Upper lobe of right lung (tissue), 1 donor: ENCODE measurements around the gene NDST1. TPM values are rescaled to one million over a fixed set of nuclear protein-coding genes. Genes with fewer than 3 reads are reported as not detected.
A peak's percentile ranks its signal among the peaks of the same experiment; 100 is the strongest.
"Not testable (repeated sequence)": the region's sequence is repeated elsewhere in the genome, so short reads cannot be mapped to it uniquely, and the experiment has no call there.

Source experiments
- ATAC-seq: fragments of 200-7000 bp; cut with Tn5 transposase; one replicate; pipeline ENCODE4 v1.9.1; 2020; ENCODE audit warnings: mild to moderate bottlenecking, moderate library complexity
- DNase-seq: peaks from one replicate; pipeline ENCODE4 v3.0.0-alpha.2; 2020
- H3K27ac ChIP-seq: fragments of 200-600 bp; one replicate; pipeline ENCODE4 v1.8.0; 2022
- H3K27me3 ChIP-seq: fragments of 200-600 bp; one replicate; pipeline ENCODE4 v1.8.0; 2022; ENCODE audit warnings: mild to moderate bottlenecking
- H3K36me3 ChIP-seq: fragments of 200-600 bp; one replicate; pipeline ENCODE4 v1.8.0; 2022
- H3K4me1 ChIP-seq: fragments of 200-600 bp; one replicate; pipeline ENCODE4 v1.8.0; 2022
- H3K4me3 ChIP-seq: fragments of 200-600 bp; one replicate; pipeline ENCODE4 v1.8.0; 2022; ENCODE audit warnings: mild to moderate bottlenecking
- H3K9me3 ChIP-seq: fragments of 200-600 bp; one replicate; pipeline ENCODE4 v1.8.0; 2022
- CTCF ChIP-seq: fragments of 200-600 bp; IDR thresholded peaks from one replicate; pipeline ENCODE4 v1.8.0; 2022; ENCODE audit warnings: antibody characterized with exemption
- intact Hi-C: fragments of 100-400 bp; cut with DNase I; formaldehyde crosslinking; loops from one replicate; pipeline ENCODE4 v1.11.0; 2022
- total RNA-seq: library from RNA; stranded (reverse); fragmentation: NEBNext Ultra II Directional; extraction: Animal tissue kit (Norgen Biotek cat#: 25700); gene quantifications from one replicate; pipeline ENCODE4 v1.2.1, GENCODE V29; 2021
- donor health status: DM: no; HTN: yes; CAD: no; lungs with severe emphysema.

Gene NDST1
- total RNA-seq, 1 donor from 2014 or later: 143 TPM

DNA sequence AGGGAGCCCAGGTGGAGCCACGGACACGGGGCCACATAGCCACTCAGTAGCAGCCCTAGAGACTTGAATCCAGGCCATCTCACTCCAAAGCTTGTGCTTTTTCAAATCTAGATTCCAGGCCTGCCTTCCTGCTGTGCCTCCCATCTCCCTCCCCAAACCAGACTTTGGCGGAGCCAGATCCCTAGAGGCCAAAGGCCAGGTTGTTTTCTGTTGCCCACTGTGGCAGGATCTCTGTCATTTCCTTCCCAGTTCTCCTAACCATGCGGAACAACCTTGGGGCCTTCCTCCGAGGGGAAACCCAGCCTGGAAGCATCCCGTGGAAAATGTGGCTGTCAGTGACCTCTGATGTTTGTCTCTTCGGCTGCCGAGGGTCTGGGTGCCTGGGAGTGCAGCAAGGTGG is 42.0 kb upstream of the NDST1 start:
- H3K9me3 ChIP-seq: no peaks in the 10 kb centered on the region
- H3K4me1 ChIP-seq: peaks cover 17% of the 10 kb centered on the region
- H3K36me3 ChIP-seq: no peaks in the 10 kb centered on the region
- no peak for TF ChIP-seq CTCF
- ATAC-seq: peak; percentile 20
- intact Hi-C loops: no loop called here
- peak overlapping the region; percentile 66 for H3K27ac ChIP-seq
- no peak for DNase-seq
- H3K4me3 ChIP-seq: no peak overlapping the region
- no peaks in the 10 kb centered on the region for H3K27me3 ChIP-seq

DNA sequence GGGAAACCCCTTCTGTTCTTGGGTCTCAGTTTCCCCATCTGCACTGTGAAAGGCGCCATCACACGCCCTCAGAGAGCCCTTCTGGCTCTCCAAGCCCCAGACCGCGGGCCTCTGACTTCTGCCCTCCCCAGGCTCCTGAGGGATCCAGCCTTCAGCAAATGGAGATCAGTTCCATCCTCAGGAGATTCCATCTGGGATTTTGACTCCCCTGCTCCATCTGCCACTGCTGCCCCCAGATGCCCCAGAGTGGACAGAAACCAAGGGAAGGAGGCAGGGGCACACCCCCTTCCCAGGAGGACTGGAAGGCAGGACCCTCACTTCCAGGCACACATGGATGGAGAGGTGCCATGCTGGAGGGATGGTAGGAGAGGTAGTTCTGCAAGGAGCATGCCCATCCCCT is 39.7 kb upstream of the NDST1 start:
- intact Hi-C loops: no loop called here
- Histone ChIP-seq H3K36me3 (no peaks in the 10 kb centered on the region), H3K27me3 (no peaks in the 10 kb centered on the region), H3K4me1 (peaks cover 17% of the 10 kb centered on the region), H3K9me3 (no peaks in the 10 kb centered on the region), H3K27ac (no peak overlapping the region), H3K4me3 (no peak overlapping the region)
- ATAC-seq (no peak), DNase-seq (no peak)
- no peak for TF ChIP-seq CTCF

DNA sequence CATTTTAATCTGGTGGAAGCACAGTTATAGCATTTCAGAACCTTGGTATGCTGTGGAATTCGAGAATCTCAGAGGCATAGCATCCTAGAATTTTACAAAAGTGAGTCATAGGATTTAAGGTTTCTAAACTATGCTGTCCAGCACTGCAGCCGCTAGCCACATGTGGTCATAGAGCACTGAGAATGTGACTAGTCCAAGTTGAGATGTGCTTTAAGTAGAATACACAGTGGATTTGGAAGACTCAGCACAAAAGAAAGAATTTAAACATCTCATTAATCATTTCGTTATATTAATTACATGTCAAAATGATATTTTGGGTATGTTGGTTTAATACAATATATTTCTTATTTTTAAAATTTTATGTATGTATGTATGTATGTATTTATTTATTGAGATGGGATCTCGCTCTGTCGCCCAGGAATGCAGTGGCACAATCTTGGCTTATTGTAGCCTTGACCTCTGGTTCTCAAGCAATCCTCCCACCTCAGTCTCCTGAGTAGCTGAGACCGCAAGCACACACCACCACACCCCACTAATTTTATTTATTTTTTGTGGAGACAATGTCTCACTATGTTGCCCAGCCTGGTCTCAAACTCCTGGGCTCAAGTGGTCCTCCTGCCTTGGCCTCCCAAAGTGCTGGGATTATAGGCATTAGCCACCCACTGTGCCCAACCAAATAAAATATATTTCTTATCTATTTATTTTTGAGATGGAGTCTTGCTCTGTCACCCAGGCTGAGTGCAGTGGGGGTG is 38.0 kb upstream of the NDST1 start:
- H3K4me3 ChIP-seq: no peak overlapping the region
- H3K27me3 ChIP-seq: no peaks in the 10 kb centered on the region
- TF ChIP-seq CTCF: no peak
- intact Hi-C loops: no loop called here
- H3K27ac ChIP-seq: no peak overlapping the region
- H3K9me3 ChIP-seq: no peaks in the 10 kb centered on the region
- H3K4me1 ChIP-seq: peaks cover 14% of the 10 kb centered on the region
- DNase-seq (no peak), ATAC-seq (peak; percentile 12)
- H3K36me3 ChIP-seq: no peaks in the 10 kb centered on the region

DNA sequence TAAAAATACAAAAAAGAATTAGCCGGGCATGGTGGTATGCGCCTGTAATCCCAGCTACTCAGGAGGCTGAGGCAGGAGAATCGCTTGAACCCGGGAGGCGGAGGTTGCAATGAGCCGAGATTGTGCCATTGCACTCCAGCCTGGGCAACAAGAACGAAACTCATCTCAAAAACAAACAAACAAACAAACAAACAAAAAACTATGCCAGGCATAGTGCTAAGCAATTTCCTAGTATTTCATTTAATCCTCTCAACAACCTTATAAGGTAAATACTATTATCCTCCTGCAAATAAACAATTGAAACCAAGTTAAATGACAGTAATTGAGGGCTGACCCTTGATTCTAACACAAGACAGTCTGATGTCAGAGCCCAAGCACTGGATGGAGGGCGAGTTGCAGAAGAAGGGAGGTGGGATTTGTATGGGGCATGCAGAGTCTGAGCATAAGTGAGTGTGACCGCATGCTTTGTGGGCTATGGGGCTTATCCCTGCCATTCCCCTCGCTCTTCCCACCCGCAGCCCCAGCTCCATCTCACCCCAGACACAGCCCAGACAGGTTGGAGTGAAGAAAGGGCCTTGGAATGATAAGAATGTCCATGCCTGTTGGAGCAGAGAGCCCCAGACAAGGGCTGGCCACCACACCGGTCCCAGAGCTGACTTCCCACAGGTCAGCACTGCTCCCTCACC is 34.1 kb upstream of the NDST1 start:
- intact Hi-C loops: no loop called here
- no peaks in the 10 kb centered on the region for H3K9me3 ChIP-seq
- DNase-seq (peak; percentile 77), ATAC-seq (peak; percentile 93)
- no peaks in the 10 kb centered on the region for H3K27me3 ChIP-seq
- H3K36me3 ChIP-seq: no peaks in the 10 kb centered on the region
- H3K4me1 ChIP-seq: peaks cover 4% of the 10 kb centered on the region
- TF ChIP-seq CTCF: no peak
- peak overlapping the region; percentile 30 for H3K27ac ChIP-seq
- no peak overlapping the region for H3K4me3 ChIP-seq

- H3K4me3 ChIP-seq, intact Hi-C loops, H3K27me3 ChIP-seq, H3K9me3 ChIP-seq, DNase-seq, ATAC-seq, H3K36me3 ChIP-seq, H3K4me1 ChIP-seq, H3K27ac ChIP-seq: not testable (repeated sequence)
These were observed 31.4 kb upstream of the NDST1 start for GRCh38 chr5:150476568-150476967.

DNA sequence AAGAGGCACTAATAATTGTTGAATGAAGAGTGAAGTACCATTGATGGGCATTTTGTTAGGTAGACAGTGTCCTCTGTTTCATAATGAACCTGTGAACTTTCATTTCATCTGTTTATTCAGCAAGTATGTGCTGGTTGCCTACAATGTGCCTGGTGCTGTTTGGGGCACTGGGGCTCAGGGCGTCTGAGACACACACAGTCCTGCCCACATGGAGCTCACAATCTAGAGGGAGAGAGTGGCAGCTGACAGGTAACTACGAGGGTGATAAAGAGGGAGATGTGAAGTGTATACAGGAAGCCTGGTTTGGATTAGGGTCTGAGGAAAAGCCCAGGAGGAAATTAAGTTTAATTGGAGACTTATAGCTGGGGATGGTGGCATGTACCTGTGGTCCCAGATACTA is 28.5 kb upstream of the NDST1 start:
- H3K9me3 ChIP-seq: no peaks in the 10 kb centered on the region
- no peaks in the 10 kb centered on the region for H3K36me3 ChIP-seq
- no peak overlapping the region for H3K4me3 ChIP-seq
- peaks cover 4% of the 10 kb centered on the region for H3K4me1 ChIP-seq
- intact Hi-C loops: no loop called here
- DNase-seq (no peak), ATAC-seq (no peak)
- no peaks in the 10 kb centered on the region for H3K27me3 ChIP-seq
- no peak overlapping the region for H3K27ac ChIP-seq
- TF ChIP-seq CTCF: no peak
